ENCODE results near the gene GPRC5C. TPM values are rescaled to one million over a fixed set of nuclear protein-coding genes. Genes with fewer than 3 reads are reported as not detected.

The GPRC5C gene
- 0.31 TPM for total RNA-seq

DNA sequence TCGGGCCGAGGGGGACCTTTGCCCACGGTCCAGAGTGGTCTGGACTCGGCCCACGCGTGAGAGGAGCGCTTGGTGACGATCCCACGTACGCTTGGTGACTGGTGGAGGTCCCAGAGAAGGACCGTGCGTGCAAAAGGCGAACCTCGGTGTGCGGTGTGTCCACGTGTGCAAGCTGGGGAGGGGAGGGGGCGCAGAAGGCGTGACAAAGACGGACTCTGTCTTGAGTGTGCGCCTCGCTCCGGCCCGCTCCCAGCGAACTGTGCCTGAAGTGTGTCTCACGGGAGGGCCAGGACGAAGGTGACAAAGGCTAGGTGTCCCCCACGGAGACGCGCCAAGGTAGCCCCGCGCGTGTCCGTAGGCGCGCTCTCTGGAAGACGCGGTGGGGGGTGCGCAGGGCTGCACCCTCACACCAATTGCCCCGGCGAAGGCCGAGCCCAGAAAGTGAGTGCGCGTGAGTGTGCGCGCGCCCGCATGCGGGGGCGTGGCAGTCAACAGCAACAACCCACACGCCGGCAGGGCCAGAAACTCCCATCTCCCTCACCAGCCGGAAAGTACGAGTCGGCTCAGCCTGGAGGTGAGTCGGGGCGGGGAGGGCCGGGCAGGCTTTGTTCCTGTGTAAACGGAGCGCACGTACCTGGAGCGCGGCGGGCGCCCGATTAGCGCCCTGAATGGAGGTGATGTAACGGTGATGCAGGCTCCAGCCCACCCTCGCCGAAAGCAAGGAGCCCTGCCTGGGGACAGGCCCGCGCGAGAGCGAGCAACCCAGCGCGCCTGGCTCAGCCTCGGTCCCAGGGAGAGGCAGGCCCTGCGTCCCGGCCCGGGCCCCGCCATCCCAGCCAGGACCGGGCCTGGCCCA lies at the start of gene GPRC5C:
Gene GPRC5C, plus strand, starts transcription at position 521 of the 856 bp plus-strand sequence. CDS start 7,689 bp downstream, outside the sequence.
- Histone ChIP-seq H3K27me3 (ENCODE audit: insufficient read depth, low read length) (peaks cover 42% of the 10 kb centered on the region), H3K4me3 (ENCODE audit: low read length) (peak within 1 kb of the TSS; percentile 3), H3K4me1 (ENCODE audit: insufficient read depth, low read length) (peaks cover 21% of the 10 kb centered on the region), H3K9me3 (ENCODE audit: low read depth, low read length) (no peaks in the 10 kb centered on the region)

- Histone ChIP-seq H3K9me3 (ENCODE audit: low read depth, low read length) (no peaks in the 10 kb centered on the region), H3K4me1 (ENCODE audit: insufficient read depth, low read length) (peaks cover 23% of the 10 kb centered on the region), H3K4me3 (ENCODE audit: low read length) (no peak overlapping the region), H3K27me3 (ENCODE audit: insufficient read depth, low read length) (no peaks in the 10 kb centered on the region)
Observed at GRCh38 chr17:74383141-74383540, 48.7 kb upstream of the GPRC5C start.

DNA sequence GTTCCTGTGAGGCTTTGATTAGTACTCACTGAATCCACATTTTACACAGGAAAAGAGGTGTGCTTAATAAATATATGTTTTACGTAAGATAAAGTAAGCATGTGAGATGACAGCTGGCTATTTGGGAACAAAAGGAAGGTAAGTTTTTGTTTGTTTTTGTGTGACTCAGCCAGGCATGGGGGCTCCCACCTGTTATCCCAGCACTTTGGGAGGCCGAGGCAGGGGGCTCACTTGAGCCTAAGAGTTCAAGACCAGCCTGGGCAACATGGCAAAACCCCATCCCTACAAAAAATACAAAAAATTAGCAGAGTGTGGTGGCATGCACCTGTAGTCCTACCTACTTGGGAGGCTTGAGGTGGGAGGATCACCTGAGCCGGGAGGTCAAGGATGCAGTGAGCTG lies 46.7 kb upstream of the GPRC5C start:
- Histone ChIP-seq H3K4me1 (ENCODE audit: insufficient read depth, low read length) (peaks cover 5% of the 10 kb centered on the region), H3K27me3 (ENCODE audit: insufficient read depth, low read length) (no peaks in the 10 kb centered on the region), H3K4me3 (ENCODE audit: low read length) (no peak overlapping the region)

GRCh38 chr17:74386386-74386785 lies 45.5 kb upstream of the GPRC5C start:
- H3K9me3 ChIP-seq (ENCODE audit: low read depth, low read length), result no peaks in the 10 kb centered on the region
- H3K27me3 ChIP-seq (ENCODE audit: insufficient read depth, low read length), result no peaks in the 10 kb centered on the region
- no peak overlapping the region for H3K4me3 ChIP-seq (ENCODE audit: low read length)

More for the DNA sequence above, 46.7 kb upstream of the GPRC5C start:
- H3K9me3 ChIP-seq (ENCODE audit: low read depth, low read length), result no peaks in the 10 kb centered on the region

DNA sequence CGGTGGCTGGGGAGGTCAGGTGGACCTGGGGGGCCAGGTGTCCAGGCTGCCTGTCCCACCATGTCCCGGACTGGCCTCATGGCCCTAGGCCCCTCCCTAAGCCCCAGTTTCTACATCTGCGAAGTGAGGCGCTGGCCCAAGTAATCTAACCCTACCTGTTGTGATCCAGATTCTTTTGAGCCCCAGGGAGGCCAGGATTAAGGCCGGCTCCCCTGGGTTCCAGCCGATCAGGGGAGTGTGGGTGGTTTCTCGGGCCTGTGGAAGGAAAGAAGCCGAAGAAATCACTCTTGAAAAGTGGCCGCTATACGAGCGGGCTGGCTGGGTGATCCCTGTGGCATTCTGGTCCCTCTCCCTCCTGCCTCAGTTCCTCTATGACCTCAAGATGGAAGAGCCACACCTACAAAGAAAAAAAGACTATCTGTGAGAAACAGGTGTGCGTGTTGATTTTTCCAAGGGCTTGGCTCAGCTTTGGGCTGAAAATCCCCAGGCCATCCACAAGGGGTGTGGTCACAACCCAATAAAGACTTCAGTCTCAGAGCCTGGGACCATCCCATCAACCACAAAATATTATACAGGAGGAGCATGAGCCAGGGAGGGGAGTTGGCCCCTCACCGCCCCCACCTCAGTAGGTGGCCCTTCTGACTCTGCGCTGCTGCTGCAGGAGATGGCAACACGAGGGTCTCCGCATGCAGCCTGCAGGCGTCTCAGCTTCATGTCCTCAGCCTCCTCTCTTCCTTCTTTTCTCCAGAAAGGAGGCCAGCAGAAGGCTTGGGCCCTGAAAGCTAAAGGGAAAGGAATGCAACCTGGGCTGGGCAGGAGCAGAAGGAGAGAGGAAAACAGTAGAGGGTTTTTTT lies 44.3 kb upstream of the GPRC5C start:
- H3K27me3 ChIP-seq (ENCODE audit: insufficient read depth, low read length), result no peaks in the 10 kb centered on the region
- H3K4me1 ChIP-seq (ENCODE audit: insufficient read depth, low read length), result peaks cover 15% of the 10 kb centered on the region
- H3K4me3 ChIP-seq (ENCODE audit: low read length), result no peak overlapping the region
- no peaks in the 10 kb centered on the region for H3K9me3 ChIP-seq (ENCODE audit: low read depth, low read length)

More at GRCh38 chr17:74386386-74386785, 45.5 kb upstream of the GPRC5C start:
- H3K4me1 ChIP-seq (ENCODE audit: insufficient read depth, low read length), result peaks cover 8% of the 10 kb centered on the region

- Histone ChIP-seq H3K4me3 (ENCODE audit: low read length) (no peak overlapping the region), H3K27me3 (ENCODE audit: insufficient read depth, low read length) (no peaks in the 10 kb centered on the region), H3K4me1 (ENCODE audit: insufficient read depth, low read length) (peaks cover 15% of the 10 kb centered on the region), H3K9me3 (ENCODE audit: low read depth, low read length) (no peaks in the 10 kb centered on the region)
Observed at GRCh38 chr17:74389084-74389753, 42.7 kb upstream of the GPRC5C start.

DNA sequence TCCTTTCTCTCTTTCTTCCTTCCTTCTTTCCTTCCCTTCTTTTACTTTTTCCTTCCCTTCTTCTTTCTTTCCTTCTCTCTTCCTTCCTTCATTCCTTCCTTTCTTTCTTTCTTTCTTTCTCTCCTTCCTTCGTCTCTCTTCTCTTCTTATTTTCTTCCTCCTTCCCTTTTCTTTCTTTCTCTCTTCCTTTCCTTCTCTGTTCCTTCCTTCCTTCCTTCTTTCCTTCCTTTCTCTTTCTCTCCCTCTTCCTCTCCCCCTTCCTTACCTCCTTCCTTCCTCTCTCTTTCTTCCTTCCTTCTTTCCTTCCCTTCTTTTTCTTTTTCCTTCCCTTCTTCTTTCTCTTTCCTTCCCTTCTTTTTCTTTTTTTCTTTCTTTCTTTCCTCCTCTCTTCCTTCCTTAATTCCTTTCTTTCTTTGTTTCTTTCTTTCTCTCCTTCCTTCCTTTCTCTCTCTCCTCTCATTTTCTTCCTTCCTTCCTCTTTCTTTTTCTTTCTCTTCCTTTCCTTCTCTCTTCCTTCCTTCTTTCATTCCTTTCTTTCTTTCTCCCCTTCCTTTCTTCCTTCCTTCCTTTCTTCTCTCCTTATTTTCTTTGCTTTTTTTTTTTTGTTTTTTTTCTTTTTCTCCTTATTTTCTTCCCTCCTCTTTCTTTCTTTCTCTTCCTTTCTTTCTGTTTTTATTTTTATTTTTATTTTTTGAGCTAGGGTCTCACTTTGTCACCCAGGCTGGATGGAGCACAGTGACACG lies 41.8 kb upstream of the GPRC5C start:
- H3K4me1 ChIP-seq (ENCODE audit: insufficient read depth, low read length), result peaks cover 15% of the 10 kb centered on the region
- no peaks in the 10 kb centered on the region for H3K9me3 ChIP-seq (ENCODE audit: low read depth, low read length)
- H3K4me3 ChIP-seq (ENCODE audit: low read length), result no peak overlapping the region
- H3K27me3 ChIP-seq (ENCODE audit: insufficient read depth, low read length), result no peaks in the 10 kb centered on the region

DNA sequence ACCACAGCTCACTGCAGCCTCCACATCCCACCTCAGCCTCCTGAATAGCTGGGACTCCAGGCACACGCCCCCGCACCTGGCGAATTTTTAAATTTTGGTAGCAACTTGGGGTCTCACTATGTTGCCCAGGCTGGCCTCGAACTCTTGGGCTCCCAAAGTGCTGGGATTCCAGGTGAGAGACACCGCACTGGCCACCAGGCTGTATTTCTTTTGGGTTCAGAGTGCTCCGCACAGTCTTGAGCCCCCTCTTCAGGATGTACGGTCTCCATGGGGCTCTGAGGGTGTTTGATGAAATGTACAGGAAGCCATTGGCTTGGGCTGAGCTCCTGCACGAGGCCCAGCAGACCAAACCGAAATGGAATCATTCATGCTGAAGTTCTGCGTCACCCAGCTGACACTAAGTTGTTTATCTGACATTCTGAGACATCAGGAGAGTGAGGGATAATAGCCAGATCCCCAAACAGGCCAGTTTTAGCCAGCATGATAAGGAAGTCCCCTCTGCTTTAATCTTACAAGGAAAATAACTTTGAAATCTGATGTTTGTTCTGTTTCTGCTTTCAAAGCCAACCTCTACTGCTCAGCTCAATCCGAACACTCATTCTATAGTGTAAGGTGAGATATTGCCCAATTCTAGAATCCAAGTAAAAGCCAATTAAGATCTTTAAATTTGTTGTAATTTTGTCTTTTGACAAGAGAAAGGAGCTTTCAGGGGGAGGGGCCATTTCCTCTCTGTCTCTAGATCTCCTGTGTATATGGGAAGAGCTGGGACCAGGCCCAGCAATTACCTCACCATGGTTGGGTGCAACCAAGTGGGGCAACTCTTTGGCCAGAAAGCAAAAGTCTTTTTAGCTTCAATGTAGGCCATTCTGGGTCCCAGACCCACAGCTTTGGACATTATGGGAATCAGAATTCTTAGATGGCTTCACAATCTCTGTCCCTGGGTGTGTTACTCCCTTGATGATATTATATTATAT lies 40.9 kb upstream of the GPRC5C start:
- no peak overlapping the region for H3K4me3 ChIP-seq (ENCODE audit: low read length)
- H3K9me3 ChIP-seq (ENCODE audit: low read depth, low read length), result no peaks in the 10 kb centered on the region
- H3K4me1 ChIP-seq (ENCODE audit: insufficient read depth, low read length), result peaks cover 14% of the 10 kb centered on the region
- H3K27me3 ChIP-seq (ENCODE audit: insufficient read depth, low read length), result no peaks in the 10 kb centered on the region

- H3K9me3 ChIP-seq (ENCODE audit: low read depth, low read length), result no peaks in the 10 kb centered on the region
- no peaks in the 10 kb centered on the region for H3K27me3 ChIP-seq (ENCODE audit: insufficient read depth, low read length)
- peaks cover 11% of the 10 kb centered on the region for H3K4me1 ChIP-seq (ENCODE audit: insufficient read depth, low read length)
- no peak overlapping the region for H3K4me3 ChIP-seq (ENCODE audit: low read length)
Observed at GRCh38 chr17:74391771-74392170, 40.1 kb upstream of the GPRC5C start.

- Histone ChIP-seq H3K27me3 (ENCODE audit: insufficient read depth, low read length) (no peaks in the 10 kb centered on the region), H3K4me1 (ENCODE audit: insufficient read depth, low read length) (peaks cover 11% of the 10 kb centered on the region), H3K9me3 (ENCODE audit: low read depth, low read length) (no peaks in the 10 kb centered on the region), H3K4me3 (ENCODE audit: low read length) (no peak overlapping the region)
Observed at GRCh38 chr17:74392848-74393247, 39.0 kb upstream of the GPRC5C start.

DNA sequence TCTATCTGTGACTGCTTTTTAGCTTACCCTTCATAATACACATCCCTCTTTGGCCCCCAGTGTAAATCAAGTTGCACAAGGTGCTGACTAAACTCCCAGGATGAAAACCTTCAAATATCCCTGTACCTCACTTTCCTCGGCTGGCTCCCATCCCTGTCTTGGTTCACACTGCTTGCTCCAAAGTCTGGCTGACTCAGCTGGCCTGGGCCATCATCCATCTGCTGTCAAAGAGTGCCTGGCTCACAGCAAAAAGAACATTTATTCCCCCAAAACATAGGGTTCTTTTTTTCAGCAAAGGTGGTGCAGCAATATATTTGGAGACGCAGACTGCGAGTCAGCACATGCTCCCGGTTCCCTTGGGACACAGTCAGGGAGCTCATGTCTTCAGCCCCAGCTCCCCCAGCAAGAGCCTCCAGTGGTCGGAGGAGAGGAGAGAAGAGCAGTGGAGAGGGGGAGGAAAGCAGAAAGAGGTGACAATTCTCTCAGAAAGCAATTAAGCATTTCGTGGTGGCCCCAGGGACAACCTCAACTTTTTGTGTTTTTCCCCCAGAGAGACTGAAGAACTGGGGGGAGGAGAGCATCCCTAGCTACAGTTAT lies 38.4 kb upstream of the GPRC5C start:
- no peak overlapping the region for H3K4me3 ChIP-seq (ENCODE audit: low read length)
- peaks cover 11% of the 10 kb centered on the region for H3K4me1 ChIP-seq (ENCODE audit: insufficient read depth, low read length)
- H3K9me3 ChIP-seq (ENCODE audit: low read depth, low read length), result no peaks in the 10 kb centered on the region
- no peaks in the 10 kb centered on the region for H3K27me3 ChIP-seq (ENCODE audit: insufficient read depth, low read length)

DNA sequence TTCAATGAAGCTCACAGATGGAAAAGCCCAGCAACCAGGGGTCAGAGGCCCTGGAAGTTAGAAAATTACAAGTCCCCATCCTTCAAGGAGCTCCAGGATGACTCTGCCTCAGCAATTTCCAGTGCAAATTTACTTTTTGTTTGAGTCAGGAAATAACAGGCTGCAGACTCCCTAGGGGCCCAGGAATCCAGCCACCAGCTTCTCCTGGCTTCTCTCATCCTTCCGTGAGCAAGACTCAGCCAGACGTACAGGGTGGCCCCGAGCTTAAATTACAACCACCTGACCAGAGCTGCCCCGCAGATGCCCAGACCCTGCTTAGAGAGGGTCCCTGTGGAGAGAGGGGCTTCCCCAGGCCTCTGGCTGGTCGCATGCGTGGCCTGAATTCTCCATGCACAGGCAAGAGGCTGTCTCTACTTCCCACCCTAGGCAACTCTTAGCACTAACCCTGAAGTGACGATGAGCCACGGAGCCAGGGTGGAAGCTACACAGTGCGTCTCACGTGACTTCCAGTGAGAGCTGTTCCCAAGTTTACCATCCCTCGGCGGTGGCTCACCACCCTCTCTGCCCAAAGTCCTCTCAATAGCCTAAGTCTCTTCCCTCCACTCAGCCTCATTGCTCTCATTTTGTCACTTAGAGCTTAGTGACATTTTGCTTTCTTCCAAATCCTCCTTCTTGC lies 37.5 kb upstream of the GPRC5C start:
- Histone ChIP-seq H3K27me3 (ENCODE audit: insufficient read depth, low read length) (no peaks in the 10 kb centered on the region), H3K4me3 (ENCODE audit: low read length) (no peak overlapping the region), H3K9me3 (ENCODE audit: low read depth, low read length) (no peaks in the 10 kb centered on the region), H3K4me1 (ENCODE audit: insufficient read depth, low read length) (peaks cover 11% of the 10 kb centered on the region)

DNA sequence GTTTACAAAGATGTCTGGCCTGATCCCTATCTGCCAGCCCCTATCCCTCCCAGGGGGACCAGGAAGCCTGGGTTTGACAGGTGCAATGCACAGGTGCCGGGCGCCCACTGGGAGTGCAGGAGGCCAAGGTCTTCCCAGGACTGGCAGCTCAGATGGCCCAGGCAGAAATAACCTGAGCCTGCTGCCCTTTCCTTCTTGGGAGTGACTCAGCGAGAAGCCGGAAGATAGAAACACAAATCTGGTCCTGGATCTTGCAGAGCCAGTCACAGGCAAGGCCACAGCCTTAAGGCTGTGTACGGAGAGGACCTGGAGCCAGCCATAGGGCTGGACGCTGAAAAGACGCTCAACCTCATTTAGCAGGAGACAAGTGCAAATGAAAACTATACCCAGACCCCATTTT lies 36.9 kb upstream of the GPRC5C start:
- Histone ChIP-seq H3K4me3 (ENCODE audit: low read length) (no peak overlapping the region), H3K27me3 (ENCODE audit: insufficient read depth, low read length) (no peaks in the 10 kb centered on the region), H3K9me3 (ENCODE audit: low read depth, low read length) (no peaks in the 10 kb centered on the region), H3K4me1 (ENCODE audit: insufficient read depth, low read length) (peaks cover 11% of the 10 kb centered on the region)

Measured in mononuclear cell (primary cell).